Prostate gland (tissue), 2 donors: ENCODE measurements around the gene NDRG3. TPM values are rescaled to one million over a fixed set of nuclear protein-coding genes. Genes with fewer than 3 reads are reported as not detected.

Experiments
- DNase-seq: peaks from one replicate; pipeline ENCODE4 v3.0.0-alpha.2; 2019; ENCODE audit warnings: low spot score
- H3K27ac ChIP-seq, 2 donors: fragments of 200-600 bp; sonication (generic); 2 replicates each; pipeline ENCODE4 v1.5.1; 2017 to 2019
- H3K27me3 ChIP-seq: fragments of 200-600 bp; sonication (generic); replicated peaks from 2 replicates; pipeline ENCODE4 v1.5.1; 2019; ENCODE audit not compliant: insufficient read depth
- H3K36me3 ChIP-seq, 2 donors: fragments of 200-600 bp; sonication (generic); 1 replicate in 1 of 2; 2 replicates in 1 of 2; pipeline versions ENCODE4 v1.5.1 to v1.8.1; 2017 to 2019
- H3K4me1 ChIP-seq: fragments of 200-600 bp; sonication (generic); replicated peaks from 2 replicates; pipeline ENCODE4 v1.5.1; 2019
- H3K4me3 ChIP-seq, 2 donors: fragments of 200-600 bp; sonication (generic); 2 replicates each; pipeline ENCODE4 v1.5.1; 2017 to 2019
- H3K9me3 ChIP-seq: fragments of 200-600 bp; sonication (generic); 2 replicates; pipeline ENCODE4 v1.5.1; 2017
- POLR2A ChIP-seq: fragments of 450-650 bp; IDR thresholded peaks from one replicate; pipeline ENCODE4 v1.6.1; 2016; ENCODE audit warnings: antibody characterized with exemption, mild to moderate bottlenecking
- POLR2AphosphoS5 ChIP-seq: sonication (generic); formaldehyde crosslinking; IDR thresholded peaks from one replicate; pipeline ENCODE4 v1.6.1; 2017; ENCODE audit warnings: antibody characterized with exemption
- WGBS: methylation state at CpG from one replicate; pipeline ENCODE4 v1.1.5; 2018; 5-methylcytosine and 5-hydroxymethylcytosine counted together
- intact Hi-C: fragments of 100-400 bp; cut with DNase I; formaldehyde crosslinking; loops from one replicate; pipeline ENCODE4 v1.14.2; 2022
- total RNA-seq, 2 donors: library from RNA; depleted of rRNA; stranded (reverse); fragments of >200 nt; gene quantifications; one replicate each; pipeline ENCODE4 v1.1.0, GENCODE V29; 2016
- TF ChIP-seq, protein P1 (sequence below), 4 experiments: fragments of 200-600 bp in 2 of 4; fragments of 450-650 bp in 2 of 4; sonication (generic) in 2 of 4; IDR thresholded peaks; 1 replicate in 3 of 4; 2 replicates in 1 of 4; pipeline ENCODE4 v1.5.1; 2016 to 2019; ENCODE audit warnings: antibody characterized with exemption in 4 of 4, mild to moderate bottlenecking in 2 of 4, moderate library complexity in 2 of 4

Gene NDRG3
- total RNA-seq, 2 donors from 2014 or later, result 42.8 to 127 TPM

DNA sequence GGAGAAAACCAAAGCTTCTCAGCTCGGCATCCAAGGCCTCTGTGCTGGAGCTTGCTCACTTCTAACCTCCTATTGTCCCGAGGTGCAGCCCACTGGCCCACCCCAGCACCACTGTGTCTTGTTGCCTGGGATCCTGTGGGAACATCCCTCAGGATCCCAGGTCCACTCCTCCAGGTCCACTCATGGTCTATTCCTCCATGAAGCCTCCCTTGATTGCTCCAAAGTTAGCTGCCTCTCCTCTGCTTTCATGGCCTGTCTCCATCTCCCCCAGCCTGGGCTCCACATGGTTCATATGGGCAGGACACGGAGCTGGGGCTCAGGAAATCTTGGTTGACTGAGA is 113.8 kb downstream of the NDRG3 start:
- TF ChIP-seq POLR2A, result no peak
- intact Hi-C loops, result no loop called here
- H3K9me3 ChIP-seq, result no peaks in the 10 kb centered on the region
- H3K27ac ChIP-seq, result no peak overlapping the region
- H3K4me3 ChIP-seq, result no peak overlapping the region
- H3K4me1 ChIP-seq, result no peaks in the 10 kb centered on the region
- H3K36me3 ChIP-seq, result no peaks in the 10 kb centered on the region
- DNase-seq, result no peak
- 88% methylated on average over 3 of the region's 3 CpGs for WGBS
- H3K27me3 ChIP-seq, result no peaks in the 10 kb centered on the region

DNA sequence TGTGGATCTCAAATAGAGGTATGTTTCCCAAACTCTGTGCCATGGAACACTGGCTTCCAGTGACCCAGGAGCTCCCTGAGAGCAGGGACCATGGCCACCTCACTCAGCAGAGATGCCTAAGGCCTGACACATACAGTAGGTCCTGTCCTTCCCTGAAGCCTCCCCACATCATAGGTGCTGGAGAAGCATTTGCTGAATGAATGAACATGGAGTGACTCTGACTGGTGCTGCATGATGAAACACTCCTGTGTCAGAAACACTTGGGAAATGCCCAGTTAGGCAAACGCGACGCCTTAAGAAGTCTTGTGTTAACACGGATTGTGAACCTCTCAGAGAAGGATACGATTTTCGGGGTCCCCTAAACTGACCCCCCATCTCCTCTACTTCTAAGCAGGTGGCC is 114.2 kb downstream of the NDRG3 start:
- Histone ChIP-seq H3K27ac (no peak overlapping the region), H3K4me3 (no peak overlapping the region), H3K4me1 (no peaks in the 10 kb centered on the region), H3K27me3 (no peaks in the 10 kb centered on the region), H3K9me3 (no peaks in the 10 kb centered on the region), H3K36me3 (no peaks in the 10 kb centered on the region)
- 95% methylated on average over 6 of the region's 6 CpGs for WGBS
- intact Hi-C loops, result no loop called here
- TF ChIP-seq POLR2AphosphoS5, result no peak
- TF ChIP-seq POLR2A, result no peak
- TF ChIP-seq, protein P1, sequence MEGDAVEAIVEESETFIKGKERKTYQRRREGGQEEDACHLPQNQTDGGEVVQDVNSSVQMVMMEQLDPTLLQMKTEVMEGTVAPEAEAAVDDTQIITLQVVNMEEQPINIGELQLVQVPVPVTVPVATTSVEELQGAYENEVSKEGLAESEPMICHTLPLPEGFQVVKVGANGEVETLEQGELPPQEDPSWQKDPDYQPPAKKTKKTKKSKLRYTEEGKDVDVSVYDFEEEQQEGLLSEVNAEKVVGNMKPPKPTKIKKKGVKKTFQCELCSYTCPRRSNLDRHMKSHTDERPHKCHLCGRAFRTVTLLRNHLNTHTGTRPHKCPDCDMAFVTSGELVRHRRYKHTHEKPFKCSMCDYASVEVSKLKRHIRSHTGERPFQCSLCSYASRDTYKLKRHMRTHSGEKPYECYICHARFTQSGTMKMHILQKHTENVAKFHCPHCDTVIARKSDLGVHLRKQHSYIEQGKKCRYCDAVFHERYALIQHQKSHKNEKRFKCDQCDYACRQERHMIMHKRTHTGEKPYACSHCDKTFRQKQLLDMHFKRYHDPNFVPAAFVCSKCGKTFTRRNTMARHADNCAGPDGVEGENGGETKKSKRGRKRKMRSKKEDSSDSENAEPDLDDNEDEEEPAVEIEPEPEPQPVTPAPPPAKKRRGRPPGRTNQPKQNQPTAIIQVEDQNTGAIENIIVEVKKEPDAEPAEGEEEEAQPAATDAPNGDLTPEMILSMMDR (IDR thresholded peaks at IDR 0.05), result no peak
- DNase-seq, result no peak

DNA sequence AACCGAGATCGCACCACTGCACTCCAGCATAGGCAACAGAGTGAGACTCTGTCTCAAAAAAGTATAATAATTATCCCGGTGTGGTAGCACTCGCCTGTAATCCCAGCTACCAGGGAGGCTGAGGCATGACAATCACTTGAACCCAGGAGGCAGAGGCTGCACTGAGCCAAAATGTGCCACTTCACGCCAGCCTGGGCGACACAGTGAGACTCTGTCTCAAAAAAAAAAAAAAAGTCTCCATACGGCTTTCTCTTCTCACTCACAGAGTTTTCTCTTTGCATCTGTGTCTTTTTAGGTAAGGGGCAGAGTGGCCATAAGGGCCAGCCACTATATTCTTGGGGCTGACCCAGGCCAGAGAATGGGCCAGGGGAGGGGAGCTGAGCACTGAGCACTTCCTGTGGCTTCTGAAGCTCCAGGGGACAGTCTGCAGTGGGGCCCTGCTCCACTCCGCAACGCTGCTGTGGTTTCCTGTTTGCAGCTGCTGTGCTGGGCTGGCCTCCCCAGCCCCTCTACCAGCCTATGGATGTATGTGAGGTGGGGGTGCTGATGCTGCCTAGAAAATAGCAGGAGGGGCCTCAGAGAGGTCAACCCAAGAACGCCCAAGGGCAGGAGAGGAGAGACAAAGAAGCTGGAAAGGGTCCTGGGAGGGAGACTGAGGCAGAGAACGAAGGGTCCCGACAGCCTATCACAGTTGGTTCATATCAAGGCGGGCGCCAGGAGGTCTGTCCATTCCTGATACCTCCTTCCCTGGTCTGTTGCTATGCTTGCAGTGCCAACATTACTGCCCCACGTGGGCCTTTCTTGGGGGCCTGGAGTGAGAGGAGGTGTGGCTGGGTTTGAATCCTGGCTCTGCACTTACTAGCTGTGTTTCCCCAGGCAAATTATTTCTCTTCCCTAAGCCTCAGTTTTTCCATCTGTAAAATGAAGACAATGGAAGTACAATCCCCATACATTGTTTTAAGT is 115.9 kb downstream of the NDRG3 start:
- TF ChIP-seq POLR2AphosphoS5 (no peak), POLR2A (no peak)
- TF ChIP-seq, protein P1 (IDR thresholded peaks at IDR 0.05), result no peak
- no peak for DNase-seq
- no peaks in the 10 kb centered on the region for H3K9me3 ChIP-seq
- intact Hi-C loops, result no loop called here
- 72% methylated on average over 15 of the region's 15 CpGs for WGBS
- H3K4me1 ChIP-seq, result no peaks in the 10 kb centered on the region
- no peak overlapping the region for H3K4me3 ChIP-seq
- no peak overlapping the region for H3K27ac ChIP-seq
- no peaks in the 10 kb centered on the region for H3K36me3 ChIP-seq
- no peaks in the 10 kb centered on the region for H3K27me3 ChIP-seq

DNA sequence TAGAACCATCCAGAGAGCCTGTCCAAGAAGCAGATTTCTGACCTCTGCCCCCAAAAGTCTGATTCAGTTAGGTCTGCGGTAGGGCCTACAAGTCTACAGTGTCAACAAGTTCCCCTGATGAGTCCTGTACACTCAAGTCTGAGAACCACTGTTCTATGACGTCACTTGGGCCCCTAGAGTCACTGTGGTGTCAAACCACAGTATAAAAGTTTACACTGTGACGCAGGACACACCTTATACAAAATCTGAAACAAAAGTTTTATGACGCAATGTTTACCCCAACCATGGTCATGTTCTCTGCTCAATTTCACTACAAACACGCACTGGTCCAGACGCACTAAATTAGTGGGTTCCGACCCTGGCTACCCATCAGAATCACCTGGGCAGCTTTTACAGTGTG is 117.8 kb downstream of the NDRG3 start:
- 90% methylated on average over 7 of the region's 7 CpGs for WGBS
- H3K4me3 ChIP-seq, result no peak overlapping the region
- no peaks in the 10 kb centered on the region for H3K36me3 ChIP-seq
- DNase-seq, result no peak
- TF ChIP-seq POLR2A (no peak), POLR2AphosphoS5 (no peak)
- TF ChIP-seq, protein P1 (IDR thresholded peaks at IDR 0.05), result no peak
- no peaks in the 10 kb centered on the region for H3K9me3 ChIP-seq
- no peaks in the 10 kb centered on the region for H3K27me3 ChIP-seq
- no peak overlapping the region for H3K27ac ChIP-seq
- intact Hi-C loops, result no loop called here
- H3K4me1 ChIP-seq, result peaks cover 3% of the 10 kb centered on the region

DNA sequence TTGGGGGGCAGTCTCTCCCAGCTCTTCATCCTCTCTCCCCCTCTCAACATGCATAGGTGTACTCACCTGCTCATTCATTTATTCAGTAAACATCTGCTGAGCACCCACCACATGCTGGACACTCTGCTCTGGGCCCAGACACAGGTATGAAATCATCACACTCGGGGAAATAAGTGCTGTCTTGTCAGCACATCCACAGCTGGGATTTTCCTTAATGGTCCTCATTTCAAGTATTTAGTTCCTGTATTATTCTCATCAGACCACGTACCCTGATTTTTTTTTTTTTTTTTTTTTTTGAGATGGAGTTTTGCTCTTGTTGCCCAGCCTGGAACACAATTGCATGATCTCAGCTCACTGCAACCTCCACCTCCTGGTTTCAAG is 121.0 kb downstream of the NDRG3 start:
- H3K4me3 ChIP-seq, result no peak overlapping the region
- no peaks in the 10 kb centered on the region for H3K36me3 ChIP-seq
- 67% methylated on average over 2 of the region's 2 CpGs for WGBS
- no peak for DNase-seq
- no peaks in the 10 kb centered on the region for H3K9me3 ChIP-seq
- no peaks in the 10 kb centered on the region for H3K27me3 ChIP-seq
- no peak overlapping the region for H3K27ac ChIP-seq
- peaks cover 3% of the 10 kb centered on the region for H3K4me1 ChIP-seq
- TF ChIP-seq POLR2A, result no peak
- TF ChIP-seq POLR2AphosphoS5, result no peak
- TF ChIP-seq, protein P1 (IDR thresholded peaks at IDR 0.05), result no peak
- intact Hi-C loops, result no loop called here
